Endodermal cell (in vitro differentiated cells): ENCODE data around the gene LIPG. TPM values are rescaled to one million over a fixed set of nuclear protein-coding genes. Genes with fewer than 3 reads are reported as not detected.

Experiments used
- DNase-seq: peaks from one replicate; pipeline ENCODE4 v3.0.0-alpha.2; 2017
- H3K27ac ChIP-seq: 2 replicates; pipeline ENCODE4 v1.5.1; 2013; ENCODE audit warnings: mild to moderate bottlenecking, low read depth, low read length, moderate library complexity
- H3K27me3 ChIP-seq: 2 replicates; pipeline ENCODE4 v1.6.1; 2013; ENCODE audit warnings: mild to moderate bottlenecking, low read length, moderate library complexity; ENCODE audit not compliant: insufficient read depth, control insufficient read depth, poor library complexity, severe bottlenecking
- H3K36me3 ChIP-seq: 2 replicates; pipeline ENCODE4 v1.7.0; 2013; ENCODE audit warnings: mild to moderate bottlenecking, low read length, moderate library complexity; ENCODE audit not compliant: control insufficient read depth, insufficient read depth
- H3K4me1 ChIP-seq: one replicate; pipeline ENCODE4 v1.7.0; 2013; ENCODE audit warnings: low read length; ENCODE audit not compliant: control insufficient read depth, insufficient read depth
- H3K4me3 ChIP-seq: 2 replicates; pipeline ENCODE4 v1.5.1; 2013; ENCODE audit warnings: mild to moderate bottlenecking, low read length, moderate library complexity
- H3K9ac ChIP-seq: 2 replicates; pipeline ENCODE4 v1.6.1; 2013; ENCODE audit warnings: mild to moderate bottlenecking, low read length, moderate library complexity; ENCODE audit not compliant: poor library complexity, severe bottlenecking; ENCODE audit errors: extremely low read depth
- H3K9me3 ChIP-seq: 2 replicates; pipeline ENCODE4 v1.6.1; 2013; ENCODE audit warnings: mild to moderate bottlenecking, low read length, moderate library complexity; ENCODE audit not compliant: control insufficient read depth
- H3K27ac Mint-ChIP-seq: 2 replicates; pipeline ENCODE4 v1.8.0; 2020; ENCODE audit warnings: mixed read lengths
- H3K27me3 Mint-ChIP-seq: 2 replicates; pipeline ENCODE4 v1.8.0; 2021; ENCODE audit warnings: mild to moderate bottlenecking, mixed read lengths; ENCODE audit not compliant: insufficient read depth
- H3K36me3 Mint-ChIP-seq: 2 replicates; pipeline ENCODE4 v1.8.0; 2020; ENCODE audit warnings: low read depth, mixed read lengths
- H3K4me1 Mint-ChIP-seq: 2 replicates; pipeline ENCODE4 v1.8.0; 2020; ENCODE audit warnings: mixed read lengths
- H3K4me3 Mint-ChIP-seq: 2 replicates; pipeline ENCODE4 v1.8.0; 2020; ENCODE audit warnings: mild to moderate bottlenecking, moderate library complexity, mixed read lengths
- H3K9me3 Mint-ChIP-seq: 2 replicates; pipeline ENCODE4 v1.8.0; 2020; ENCODE audit warnings: mild to moderate bottlenecking, mixed read lengths
- CTCF ChIP-seq: fragments of 200-600 bp; sonication (generic); conservative IDR thresholded peaks from 2 replicates; pipeline ENCODE4 v1.5.0; 2021; ENCODE audit warnings: antibody characterized with exemption, mild to moderate bottlenecking
- WGBS, 2 experiments: methylation state at CpG; one replicate each; pipeline versions ENCODE4 v1.1.5 to v1.1.7; 2013; ENCODE audit warnings: missing lambda C conversion rate in 2 of 2, mixed read lengths in 1 of 2; ENCODE audit not compliant: insufficient coverage in 1 of 2, insufficient read length in 1 of 2; 5-methylcytosine and 5-hydroxymethylcytosine counted together
- total RNA-seq, 2 donors: library from RNA; stranded (reverse); fragmentation: NEBNext Ultra II Directional in 1 of 2; extraction: Animal tissue kit (Norgen Biotek cat#: 25700) in 1 of 2; gene quantifications; 2 replicates in 1 of 2; 3 replicates in 1 of 2; pipeline ENCODE4 v1.2.1, GENCODE V29; 2021

Gene LIPG
- total RNA-seq, 2 donors from 2014 or later: 4.0 to 5.0 TPM

GRCh38 chr18:49616618-49617328 lies 54.9 kb downstream of the LIPG start:
- no peaks in the 10 kb centered on the region for H3K27me3 ChIP-seq
- H3K36me3 ChIP-seq: no peaks in the 10 kb centered on the region
- no peaks in the 10 kb centered on the region for H3K36me3 Mint-ChIP-seq
- no peak overlapping the region for H3K4me3 ChIP-seq
- H3K9ac ChIP-seq: no peak overlapping the region
- 88 to 93% methylated on average over 2 to 6 of the region's 6 CpGs for WGBS, 2 experiments
- no peak for TF ChIP-seq CTCF
- no peak overlapping the region for H3K27ac Mint-ChIP-seq
- peaks cover 33% of the 10 kb centered on the region for H3K4me1 Mint-ChIP-seq
- H3K9me3 Mint-ChIP-seq: no peaks in the 10 kb centered on the region
- DNase-seq: peak; percentile 36
- H3K9me3 ChIP-seq: no peaks in the 10 kb centered on the region
- H3K27ac ChIP-seq: no peak overlapping the region
- H3K4me3 Mint-ChIP-seq: no peak overlapping the region
- peaks cover 7% of the 10 kb centered on the region for H3K27me3 Mint-ChIP-seq
- H3K4me1 ChIP-seq: peaks cover 13% of the 10 kb centered on the region

- Mint-ChIP-seq H3K4me1 (peaks cover 33% of the 10 kb centered on the region), H3K9me3 (no peaks in the 10 kb centered on the region), H3K4me3 (no peak overlapping the region), H3K27ac (no peak overlapping the region), H3K27me3 (peaks cover 8% of the 10 kb centered on the region), H3K36me3 (no peaks in the 10 kb centered on the region)
- peaks cover 13% of the 10 kb centered on the region for H3K4me1 ChIP-seq
- WGBS, 2 experiments: 87 to 88% methylated on average over 3 of the region's 3 CpGs
- no peaks in the 10 kb centered on the region for H3K9me3 ChIP-seq
- no peaks in the 10 kb centered on the region for H3K36me3 ChIP-seq
- no peak overlapping the region for H3K27ac ChIP-seq
- no peaks in the 10 kb centered on the region for H3K27me3 ChIP-seq
- DNase-seq: peak; percentile 45
- no peak for TF ChIP-seq CTCF
- no peak overlapping the region for H3K4me3 ChIP-seq
- H3K9ac ChIP-seq: no peak overlapping the region
Measured at GRCh38 chr18:49617329-49617695, 55.5 kb downstream of the LIPG start.

GRCh38 chr18:49617865-49618264 lies 56.0 kb downstream of the LIPG start:
- TF ChIP-seq CTCF: no peak
- Histone ChIP-seq H3K36me3 (no peaks in the 10 kb centered on the region), H3K4me1 (peaks cover 12% of the 10 kb centered on the region), H3K9ac (no peak overlapping the region), H3K4me3 (no peak overlapping the region), H3K27ac (no peak overlapping the region), H3K9me3 (no peaks in the 10 kb centered on the region), H3K27me3 (no peaks in the 10 kb centered on the region)
- Mint-ChIP-seq H3K4me3 (no peak overlapping the region), H3K4me1 (peaks cover 28% of the 10 kb centered on the region), H3K36me3 (no peaks in the 10 kb centered on the region), H3K27me3 (peaks cover 13% of the 10 kb centered on the region), H3K27ac (no peak overlapping the region), H3K9me3 (no peaks in the 10 kb centered on the region)
- 80 to 92% methylated on average over 1 to 2 of the region's 2 CpGs for WGBS, 2 experiments
- peak; percentile 37 for DNase-seq
